HUES64 (cell line): Measurements from ENCODE around the gene KCND3.

Source experiments
- H3K27ac ChIP-seq: 2 replicates; pipeline ENCODE4 v1.7.0; 2013; ENCODE audit warnings: low read depth, low read length, inconsistent platforms
- H3K27me3 ChIP-seq: 2 replicates; pipeline ENCODE4 v1.6.1; 2013; ENCODE audit warnings: mild to moderate bottlenecking, low read length; ENCODE audit not compliant: insufficient read depth
- H3K36me3 ChIP-seq: 2 replicates; pipeline ENCODE4 v1.6.1; 2013; ENCODE audit warnings: mild to moderate bottlenecking, low read length; ENCODE audit not compliant: insufficient read depth
- H3K4me1 ChIP-seq: 2 replicates; pipeline ENCODE4 v1.6.1; 2013; ENCODE audit warnings: mild to moderate bottlenecking, low read length, moderate library complexity; ENCODE audit not compliant: insufficient read depth
- H3K4me3 ChIP-seq: 2 replicates; pipeline ENCODE4 v1.5.1; 2013; ENCODE audit warnings: mild to moderate bottlenecking, low read length, moderate library complexity
- H3K9ac ChIP-seq: 2 replicates; pipeline ENCODE4 v1.6.1; 2013; ENCODE audit warnings: mild to moderate bottlenecking, low read depth, low read length
- H3K9me3 ChIP-seq: 2 replicates; pipeline ENCODE4 v1.6.1; 2013; ENCODE audit warnings: low read depth, low read length; ENCODE audit not compliant: insufficient read depth
- WGBS: fragments of 150-250, 120-280 bp; methylation state at CpG from one replicate; pipeline ENCODE4 v1.1.7; 2013; ENCODE audit warnings: missing lambda C conversion rate; 5-methylcytosine and 5-hydroxymethylcytosine counted together

The KCND3 gene

GRCh38 chr1:111843177-111843576, 146.3 kb downstream of the KCND3 start:
- no peaks in the 10 kb centered on the region for H3K36me3 ChIP-seq
- H3K27ac ChIP-seq = no peak overlapping the region
- no peaks in the 10 kb centered on the region for H3K27me3 ChIP-seq
- WGBS = 56% methylated on average over 2 of the region's 2 CpGs
- H3K4me1 ChIP-seq = no peaks in the 10 kb centered on the region
- no peaks in the 10 kb centered on the region for H3K9me3 ChIP-seq
- H3K9ac ChIP-seq = no peak overlapping the region
- no peak overlapping the region for H3K4me3 ChIP-seq

GRCh38 chr1:111842411-111842810, 147.1 kb downstream of the KCND3 start:
- WGBS = 87% methylated on average over 3 of the region's 3 CpGs
- no peaks in the 10 kb centered on the region for H3K4me1 ChIP-seq
- no peak overlapping the region for H3K27ac ChIP-seq
- H3K9ac ChIP-seq = no peak overlapping the region
- H3K27me3 ChIP-seq = no peaks in the 10 kb centered on the region
- no peak overlapping the region for H3K4me3 ChIP-seq
- no peaks in the 10 kb centered on the region for H3K36me3 ChIP-seq
- no peaks in the 10 kb centered on the region for H3K9me3 ChIP-seq

- no peak overlapping the region for H3K27ac ChIP-seq
- 94% methylated on average over 2 of the region's 2 CpGs for WGBS
- H3K4me1 ChIP-seq = no peaks in the 10 kb centered on the region
- no peaks in the 10 kb centered on the region for H3K9me3 ChIP-seq
- no peak overlapping the region for H3K9ac ChIP-seq
- H3K36me3 ChIP-seq = no peaks in the 10 kb centered on the region
- H3K4me3 ChIP-seq = no peak overlapping the region
- H3K27me3 ChIP-seq = no peaks in the 10 kb centered on the region
Measured at GRCh38 chr1:111841746-111842145, 147.7 kb downstream of the KCND3 start.

GRCh38 chr1:111841189-111841588, 148.3 kb downstream of the KCND3 start:
- no peak overlapping the region for H3K4me3 ChIP-seq
- WGBS = 83% methylated on average over 7 of the region's 7 CpGs

GRCh38 chr1:111837393-111837792, 152.1 kb downstream of the KCND3 start:
- Histone ChIP-seq H3K9ac (no peak overlapping the region), H3K27me3 (no peaks in the 10 kb centered on the region), H3K36me3 (no peaks in the 10 kb centered on the region), H3K4me1 (no peaks in the 10 kb centered on the region), H3K4me3 (no peak overlapping the region), H3K9me3 (no peaks in the 10 kb centered on the region), H3K27ac (no peak overlapping the region)
- 85% methylated on average over 7 of the region's 7 CpGs for WGBS

More at GRCh38 chr1:111841189-111841588, 148.3 kb downstream of the KCND3 start:
- Histone ChIP-seq H3K4me1 (no peaks in the 10 kb centered on the region), H3K9ac (no peak overlapping the region), H3K9me3 (no peaks in the 10 kb centered on the region), H3K36me3 (no peaks in the 10 kb centered on the region), H3K27me3 (no peaks in the 10 kb centered on the region), H3K27ac (no peak overlapping the region)

GRCh38 chr1:111836111-111836510, 153.4 kb downstream of the KCND3 start:
- Histone ChIP-seq H3K36me3 (no peaks in the 10 kb centered on the region), H3K4me3 (no peak overlapping the region), H3K27ac (no peak overlapping the region), H3K9me3 (no peaks in the 10 kb centered on the region), H3K4me1 (no peaks in the 10 kb centered on the region), H3K27me3 (no peaks in the 10 kb centered on the region), H3K9ac (no peak overlapping the region)
- 95% methylated on average over 7 of the region's 7 CpGs for WGBS

- no peaks in the 10 kb centered on the region for H3K9me3 ChIP-seq
- no peak overlapping the region for H3K9ac ChIP-seq
- no peaks in the 10 kb centered on the region for H3K27me3 ChIP-seq
- no peak overlapping the region for H3K27ac ChIP-seq
- 88% methylated on average over 3 of the region's 3 CpGs for WGBS
- no peaks in the 10 kb centered on the region for H3K36me3 ChIP-seq
- no peaks in the 10 kb centered on the region for H3K4me1 ChIP-seq
- H3K4me3 ChIP-seq = no peak overlapping the region
Measured at GRCh38 chr1:111835514-111835913, 154.0 kb downstream of the KCND3 start.

GRCh38 chr1:111834956-111835355, 154.5 kb downstream of the KCND3 start:
- WGBS = 75% methylated on average over 5 of the region's 5 CpGs
- H3K36me3 ChIP-seq = no peaks in the 10 kb centered on the region
- H3K9me3 ChIP-seq = no peaks in the 10 kb centered on the region

GRCh38 chr1:111833334-111833733, 156.1 kb downstream of the KCND3 start:
- no peak overlapping the region for H3K4me3 ChIP-seq
- 84% methylated on average over 4 of the region's 4 CpGs for WGBS
- no peaks in the 10 kb centered on the region for H3K9me3 ChIP-seq
- H3K4me1 ChIP-seq = no peaks in the 10 kb centered on the region
- no peaks in the 10 kb centered on the region for H3K36me3 ChIP-seq
- H3K27ac ChIP-seq = no peak overlapping the region
- no peaks in the 10 kb centered on the region for H3K27me3 ChIP-seq
- H3K9ac ChIP-seq = no peak overlapping the region

More at GRCh38 chr1:111834956-111835355, 154.5 kb downstream of the KCND3 start:
- Histone ChIP-seq H3K9ac (no peak overlapping the region), H3K27ac (no peak overlapping the region), H3K4me3 (no peak overlapping the region), H3K4me1 (no peaks in the 10 kb centered on the region), H3K27me3 (no peaks in the 10 kb centered on the region)

GRCh38 chr1:111832521-111833155, 156.8 kb downstream of the KCND3 start:
- no peak overlapping the region for H3K27ac ChIP-seq
- WGBS = 88% methylated on average over 10 of the region's 10 CpGs
- no peaks in the 10 kb centered on the region for H3K36me3 ChIP-seq
- no peak overlapping the region for H3K9ac ChIP-seq
- H3K27me3 ChIP-seq = no peaks in the 10 kb centered on the region
- no peaks in the 10 kb centered on the region for H3K9me3 ChIP-seq
- H3K4me3 ChIP-seq = no peak overlapping the region
- H3K4me1 ChIP-seq = no peaks in the 10 kb centered on the region

GRCh38 chr1:111831153-111831552, 158.3 kb downstream of the KCND3 start:
- Histone ChIP-seq H3K36me3 (no peaks in the 10 kb centered on the region), H3K4me1 (no peaks in the 10 kb centered on the region), H3K9me3 (no peaks in the 10 kb centered on the region), H3K4me3 (no peak overlapping the region), H3K27me3 (no peaks in the 10 kb centered on the region), H3K9ac (no peak overlapping the region), H3K27ac (no peak overlapping the region)
- WGBS = 64% methylated on average over 1 of the region's 1 CpG

GRCh38 chr1:111827946-111828345, 161.5 kb downstream of the KCND3 start:
- Histone ChIP-seq H3K9me3 (no peaks in the 10 kb centered on the region), H3K36me3 (no peaks in the 10 kb centered on the region), H3K4me3 (no peak overlapping the region), H3K27me3 (no peaks in the 10 kb centered on the region), H3K27ac (no peak overlapping the region), H3K4me1 (no peaks in the 10 kb centered on the region), H3K9ac (no peak overlapping the region)
- WGBS = 90% methylated on average over 6 of the region's 6 CpGs
